ENCODE results near the gene APLNR.
A peak's percentile ranks its signal among the peaks of the same experiment; 100 is the strongest.

Gene APLNR

GRCh38 chr11:57256119-57256518 lies 19.1 kb upstream of the APLNR start:
- TF ChIP-seq ZBTB7A (IDR thresholded peaks at IDR 0.05; ENCODE audit: low read depth): no peak
- no peak for TF ChIP-seq REST (IDR thresholded peaks at IDR 0.05; ENCODE audit: low read depth)
- TF ChIP-seq TAF1 (IDR thresholded peaks at IDR 0.05; ENCODE audit: low read depth): no peak
- TF ChIP-seq CREB1 (IDR thresholded peaks at IDR 0.05; ENCODE audit: low read depth): no peak
- no peak for TF ChIP-seq USF1 (IDR thresholded peaks at IDR 0.05)
- TF ChIP-seq EP300 (IDR thresholded peaks at IDR 0.05; ENCODE audit: borderline replicate concordance): no peak
- TF ChIP-seq FOXM1 (IDR thresholded peaks at IDR 0.05; ENCODE audit: borderline replicate concordance, low read depth): no peak
- no peak for TF ChIP-seq EGR1 (IDR thresholded peaks at IDR 0.05)
- TF ChIP-seq TEAD4 (IDR thresholded peaks at IDR 0.05): no peak
- TF ChIP-seq CEBPB (IDR thresholded peaks at IDR 0.05): no peak
- no peak for TF ChIP-seq NFIC (IDR thresholded peaks at IDR 0.05)
- TF ChIP-seq TCF12 (IDR thresholded peaks at IDR 0.05; ENCODE audit: low read depth): no peak
- TF ChIP-seq RAD21 (IDR thresholded peaks at IDR 0.05; ENCODE audit: low read depth): no peak
- no peak for TF ChIP-seq MAX (IDR thresholded peaks at IDR 0.05)
- no peak for TF ChIP-seq YY1 (IDR thresholded peaks at IDR 0.05; ENCODE audit: low read depth)

- TF ChIP-seq TEAD4 (IDR thresholded peaks at IDR 0.05) (no peak), MAX (IDR thresholded peaks at IDR 0.05) (no peak), RAD21 (IDR thresholded peaks at IDR 0.05; ENCODE audit: low read depth) (no peak), TAF1 (IDR thresholded peaks at IDR 0.05; ENCODE audit: low read depth) (no peak), YY1 (IDR thresholded peaks at IDR 0.05; ENCODE audit: low read depth) (no peak), EP300 (IDR thresholded peaks at IDR 0.05; ENCODE audit: borderline replicate concordance) (no peak), USF1 (IDR thresholded peaks at IDR 0.05) (no peak), ZBTB7A (IDR thresholded peaks at IDR 0.05; ENCODE audit: low read depth) (no peak), NFIC (IDR thresholded peaks at IDR 0.05) (no peak), REST (IDR thresholded peaks at IDR 0.05; ENCODE audit: low read depth) (no peak), FOXM1 (IDR thresholded peaks at IDR 0.05; ENCODE audit: borderline replicate concordance, low read depth) (no peak), TCF12 (IDR thresholded peaks at IDR 0.05; ENCODE audit: low read depth) (no peak), CREB1 (IDR thresholded peaks at IDR 0.05; ENCODE audit: low read depth) (no peak), EGR1 (IDR thresholded peaks at IDR 0.05) (no peak), CEBPB (IDR thresholded peaks at IDR 0.05) (no peak)
These were observed 18.6 kb upstream of the APLNR start for GRCh38 chr11:57255618-57256017.

GRCh38 chr11:57254631-57255030 lies 17.6 kb upstream of the APLNR start:
- TF ChIP-seq CEBPB (IDR thresholded peaks at IDR 0.05) (no peak), TEAD4 (IDR thresholded peaks at IDR 0.05) (no peak), TCF12 (IDR thresholded peaks at IDR 0.05; ENCODE audit: low read depth) (no peak), REST (IDR thresholded peaks at IDR 0.05; ENCODE audit: low read depth) (no peak), EGR1 (IDR thresholded peaks at IDR 0.05) (no peak), ZBTB7A (IDR thresholded peaks at IDR 0.05; ENCODE audit: low read depth) (no peak), MAX (IDR thresholded peaks at IDR 0.05) (no peak), USF1 (IDR thresholded peaks at IDR 0.05) (no peak), YY1 (IDR thresholded peaks at IDR 0.05; ENCODE audit: low read depth) (no peak)

GRCh38 chr11:57251491-57252104 lies 14.5 kb upstream of the APLNR start:
- TF ChIP-seq FOXM1 (IDR thresholded peaks at IDR 0.05; ENCODE audit: borderline replicate concordance, low read depth): no peak
- peak; percentile 59; the same call in 1 of the 2 replicates for TF ChIP-seq NFIC (IDR thresholded peaks at IDR 0.05)

Measured in Ishikawa (cell line).